ENCODE measurements around the gene METAP1.
"Not testable (repeated sequence)": the region's sequence is repeated elsewhere in the genome, so short reads cannot be mapped to it uniquely, and the experiment has no call there.

The METAP1 gene

GRCh38 chr4:98998551-98998950, 3.0 kb downstream of the METAP1 start:
- DNase-seq: no peak

- no peak for DNase-seq
Measured at GRCh38 chr4:99002279-99002678, 6.8 kb downstream of the METAP1 start.

DNA sequence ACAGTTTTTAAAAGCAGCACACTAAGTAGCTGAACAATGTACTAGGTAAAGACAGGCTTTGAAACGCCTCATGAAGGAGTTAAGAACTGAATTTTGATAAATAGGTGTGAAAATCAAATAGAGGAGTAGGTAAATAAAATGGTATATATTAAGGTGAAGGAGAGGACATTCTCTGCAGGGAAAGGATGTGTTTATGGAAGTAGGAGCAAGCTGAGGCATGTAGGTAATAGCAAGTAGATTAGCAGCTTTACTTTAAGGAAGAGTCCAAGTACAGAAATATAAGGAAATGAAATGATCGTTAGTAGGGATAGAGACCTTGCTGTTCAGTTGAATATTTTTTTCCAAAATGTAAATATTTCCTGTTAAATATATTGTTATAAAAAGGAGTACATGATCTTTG, 12.5 kb downstream of the METAP1 start:
- DNase-seq: no peak

GRCh38 chr4:99011910-99012309, 16.4 kb downstream of the METAP1 start:
- DNase-seq: no peak

GRCh38 chr4:99013402-99013843, 17.9 kb downstream of the METAP1 start:
- DNase-seq: no peak

DNA sequence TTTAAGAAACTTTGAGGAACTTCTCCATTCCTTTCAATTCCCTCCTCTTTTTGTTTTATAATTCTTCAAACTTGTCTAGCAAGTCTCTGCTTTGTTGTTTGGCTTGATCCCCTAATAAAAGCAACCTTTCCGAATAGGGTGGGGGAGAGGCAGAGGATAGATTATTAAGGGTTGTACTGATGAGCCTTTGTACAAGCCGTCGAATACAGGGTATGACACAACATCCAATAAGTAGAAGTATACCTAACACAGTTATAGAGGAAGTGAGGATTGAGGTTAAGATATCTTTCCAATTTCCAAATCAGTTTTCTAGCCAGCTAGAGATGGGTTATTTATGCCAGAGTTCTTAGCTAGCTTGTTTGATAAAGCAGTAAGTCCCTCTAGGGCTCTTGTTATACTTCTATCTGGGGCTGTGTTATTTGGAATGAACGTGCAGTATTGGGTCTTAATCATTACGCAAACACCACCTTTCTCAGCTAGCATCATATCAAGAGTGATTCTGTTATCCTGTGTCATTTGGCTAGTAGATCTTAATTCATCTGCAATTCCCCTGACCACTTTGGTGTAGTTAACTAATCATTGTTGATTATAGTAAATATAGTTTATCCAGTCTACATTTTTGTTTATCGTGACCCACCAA, 18.5 kb downstream of the METAP1 start:
- no peak for DNase-seq

DNA sequence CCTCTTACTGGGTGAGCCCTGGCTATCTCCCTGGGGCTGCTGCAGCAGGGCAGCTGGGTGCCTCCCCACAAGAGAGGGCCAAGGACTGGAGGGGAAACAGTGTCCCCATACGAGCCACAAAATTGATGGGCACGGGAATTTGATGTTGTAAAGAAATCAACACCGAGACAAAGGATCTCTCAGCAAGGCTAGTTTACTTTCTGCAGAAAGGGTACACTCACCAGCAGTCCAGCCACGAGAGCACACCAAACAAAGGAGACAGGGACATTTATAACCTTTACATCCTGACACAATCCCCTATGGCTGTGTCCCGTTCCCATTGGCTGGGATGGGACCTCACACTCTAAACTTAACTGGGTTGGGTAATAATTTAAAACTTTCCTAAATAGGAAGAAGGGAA, 25.9 kb downstream of the METAP1 start:
- no peak for DNase-seq

- DNase-seq: no peak
Measured at GRCh38 chr4:99022566-99022965, 27.0 kb downstream of the METAP1 start.

DNA sequence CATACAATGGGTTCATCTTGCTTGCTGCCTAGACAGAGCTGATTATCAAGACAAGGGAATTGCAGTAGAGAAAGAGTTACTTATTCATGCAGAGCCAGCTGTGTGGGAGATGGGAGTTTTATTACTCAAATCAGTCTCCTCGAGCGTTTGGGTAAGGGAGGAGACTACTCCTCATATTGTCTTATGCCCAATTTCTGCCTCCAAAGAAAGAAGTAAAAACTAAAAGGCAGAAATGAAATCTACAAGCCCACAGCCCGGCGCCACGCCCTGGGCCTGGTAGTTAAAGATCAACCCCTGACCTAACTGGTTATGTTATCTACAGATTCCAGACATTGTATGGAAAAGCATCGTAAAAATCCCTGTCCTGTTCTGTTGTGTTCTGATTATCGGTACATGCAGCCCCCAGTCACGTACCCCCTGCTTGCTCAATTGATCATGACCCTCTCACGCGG, 28.3 kb downstream of the METAP1 start:
- not testable (repeated sequence) for DNase-seq

DNA sequence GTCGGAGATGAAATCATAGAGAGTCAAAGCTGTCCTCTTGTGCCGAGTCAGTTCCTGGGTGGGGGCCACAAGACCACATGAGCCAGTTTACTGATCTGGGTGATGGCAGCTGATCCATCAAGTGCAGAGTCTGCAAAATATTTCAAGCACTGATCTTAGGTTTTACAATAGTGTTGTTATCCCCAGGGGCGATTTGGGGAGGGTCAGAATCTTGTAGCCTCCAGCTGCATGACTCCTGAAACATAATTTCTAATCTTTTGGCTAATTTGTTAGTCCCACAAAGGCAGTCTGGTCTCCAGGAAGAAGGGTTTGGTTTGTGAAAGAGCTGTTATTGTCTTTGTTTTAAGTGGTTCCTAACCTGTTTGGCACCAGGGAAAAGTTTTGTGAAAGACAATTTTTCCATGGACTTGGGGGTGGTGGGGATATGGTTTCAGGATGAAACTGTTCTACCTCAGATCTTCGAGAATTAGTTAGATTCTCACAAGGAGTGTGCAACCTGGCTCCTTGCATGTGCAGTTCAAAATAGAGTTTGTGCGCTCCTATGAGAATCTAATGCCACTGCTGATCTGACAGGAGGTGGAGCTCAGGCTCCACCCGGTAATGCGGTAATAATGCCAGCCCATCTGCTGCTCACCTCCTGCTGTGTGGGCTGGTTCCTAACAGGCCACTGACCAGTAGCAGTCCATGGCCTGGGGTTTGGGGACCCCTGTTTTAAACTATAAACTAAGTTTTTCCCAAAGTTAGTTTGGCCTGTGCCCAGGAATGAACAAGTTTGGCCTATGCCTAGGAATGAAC, 29.2 kb downstream of the METAP1 start:
- DNase-seq: no peak

DNA sequence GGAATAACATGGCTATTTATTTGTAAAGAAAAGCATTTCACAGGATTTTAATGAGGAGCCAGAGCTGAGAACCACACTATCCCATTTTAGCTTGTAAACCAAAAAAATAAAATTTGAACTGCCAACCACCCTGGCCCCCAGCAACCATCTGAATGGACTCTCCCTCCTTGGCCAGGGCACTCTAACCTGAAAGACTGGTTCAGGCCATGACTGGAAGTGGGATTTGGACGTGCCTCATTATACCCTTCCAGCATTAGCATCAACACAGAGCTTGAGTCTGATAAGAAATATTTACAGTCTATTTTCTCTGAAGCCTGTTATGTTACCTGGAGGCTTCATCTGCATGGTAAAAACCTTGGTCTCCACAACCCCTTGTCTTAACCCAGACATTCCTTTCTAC, 30.0 kb downstream of the METAP1 start:
- no peak for DNase-seq

DNA sequence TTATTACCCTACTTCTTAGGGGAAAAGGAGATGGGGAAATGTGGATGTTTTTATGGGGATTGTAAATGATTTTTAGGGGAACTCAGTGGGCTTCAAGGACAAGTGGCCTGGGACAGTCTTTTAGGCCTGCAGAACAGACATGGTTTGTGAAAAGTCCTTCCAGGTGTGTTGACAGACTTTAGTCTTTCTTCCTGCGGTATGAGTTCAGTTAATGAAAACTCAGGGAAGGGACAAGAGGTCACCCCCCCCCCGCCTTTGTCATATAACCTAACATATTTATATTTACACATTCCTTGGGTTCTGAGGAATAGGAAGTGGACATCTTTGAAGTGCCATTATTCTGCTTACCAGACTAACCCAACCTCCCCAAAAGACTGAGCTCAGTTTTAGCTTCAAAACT, 31.8 kb downstream of the METAP1 start:
- DNase-seq: no peak

- no peak for DNase-seq
Measured at GRCh38 chr4:99028187-99028586, 32.7 kb downstream of the METAP1 start.

- DNase-seq: no peak
Measured at GRCh38 chr4:99029018-99029735, 33.7 kb downstream of the METAP1 start.

GRCh38 chr4:99029852-99030251, 34.3 kb downstream of the METAP1 start:
- no peak for DNase-seq

GRCh38 chr4:99033956-99034355, 38.4 kb downstream of the METAP1 start:
- no peak for DNase-seq

GRCh38 chr4:99038213-99038612, 42.7 kb downstream of the METAP1 start:
- DNase-seq: no peak

DNA sequence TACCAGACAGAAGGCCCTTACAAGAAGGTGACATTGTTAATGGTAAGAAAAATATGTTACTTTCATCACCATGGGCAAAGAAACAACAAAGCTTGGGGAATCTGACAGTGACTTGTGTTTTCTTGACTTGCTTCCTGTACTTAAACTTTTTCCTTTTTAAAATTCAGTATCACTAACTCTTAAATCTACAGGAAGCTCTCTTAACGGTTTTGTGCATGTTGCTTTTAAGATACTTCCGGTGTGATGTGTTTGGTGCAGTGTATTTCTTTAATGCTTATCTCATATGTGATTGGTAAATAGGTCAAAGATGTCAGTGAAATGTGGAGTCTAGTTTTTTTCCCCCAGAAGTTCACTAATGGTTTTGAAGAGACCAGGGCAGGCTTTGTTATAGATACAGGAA, 47.8 kb downstream of the METAP1 start:
- DNase-seq: peak in 1 of 2 donors; percentile 73

DNA sequence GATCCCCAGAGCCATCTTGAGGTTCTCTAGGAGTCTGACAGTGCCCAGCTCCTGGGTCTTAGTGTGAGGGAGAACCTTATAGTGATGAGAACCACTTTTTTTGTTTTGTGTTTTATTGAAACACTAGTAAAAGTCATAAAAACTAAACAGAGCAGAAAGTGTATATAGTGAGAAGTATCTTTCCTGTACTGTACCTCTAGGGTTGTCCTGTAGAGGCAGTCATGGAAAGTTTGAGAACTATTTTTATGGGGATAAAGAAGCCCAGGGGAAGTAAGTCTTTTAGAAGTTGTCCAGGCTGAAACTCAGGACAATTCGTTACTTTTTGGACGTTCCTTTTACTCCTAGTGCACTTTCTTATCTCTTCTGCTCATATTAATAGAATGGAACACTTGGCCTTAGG, 52.2 kb downstream of the METAP1 start:
- no peak for DNase-seq

- DNase-seq: no peak
Measured at GRCh38 chr4:99052902-99053301, 57.4 kb downstream of the METAP1 start.

DNA sequence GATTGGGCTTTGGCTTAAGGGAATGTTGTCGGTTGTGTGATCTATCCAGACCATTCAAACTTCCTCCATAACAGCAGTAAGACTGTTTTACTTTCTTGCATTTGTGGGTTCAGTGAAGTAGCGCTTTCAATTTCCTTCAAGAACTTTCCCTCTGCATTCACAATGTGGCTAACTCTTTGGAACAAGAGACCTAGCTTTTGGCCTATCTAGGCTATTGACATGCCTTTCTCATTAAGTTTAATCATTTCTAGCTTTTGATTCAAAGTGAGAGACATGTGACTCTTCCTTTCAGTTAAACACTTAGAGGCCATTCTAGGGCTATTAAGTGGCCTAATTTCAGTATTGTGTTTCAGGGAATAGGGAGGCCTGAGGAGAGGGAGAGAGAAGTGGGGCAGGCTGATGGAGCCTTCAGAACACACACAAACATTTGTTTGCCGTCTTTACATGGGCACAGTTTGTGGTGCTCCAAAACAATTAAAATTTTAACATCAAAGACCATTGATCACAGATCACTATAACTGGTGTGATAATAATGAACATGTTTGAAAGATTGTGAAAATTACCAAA, 59.0 kb downstream of the METAP1 start:
- DNase-seq: no peak

DNA sequence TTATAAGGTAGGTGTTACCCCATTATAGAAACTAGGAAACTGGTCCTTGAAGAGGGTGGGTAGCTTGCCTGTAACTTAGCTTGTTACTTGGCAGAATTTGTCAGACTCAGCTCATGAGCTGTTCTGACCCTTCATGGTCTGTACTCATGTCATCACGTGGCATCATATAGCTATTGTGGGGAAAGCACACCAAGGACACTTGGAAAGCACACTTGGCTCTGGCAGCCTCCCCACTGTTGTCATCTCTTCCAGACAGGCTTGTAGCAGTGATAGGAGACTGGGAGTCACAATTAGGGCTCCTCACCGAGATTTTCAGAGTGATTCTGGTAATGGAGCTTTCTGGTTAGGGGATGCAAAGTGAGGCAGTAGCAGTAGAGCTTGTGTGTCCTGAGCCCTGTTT, 62.7 kb downstream of the METAP1 start:
- DNase-seq: no peak

GRCh38 chr4:99059550-99059949, 64.0 kb downstream of the METAP1 start:
- DNase-seq: no peak
